ENCODE results near the gene IQCE.
"Not testable (repeated sequence)": the region's sequence is repeated elsewhere in the genome, so short reads cannot be mapped to it uniquely, and the experiment has no call there.

Gene IQCE

GRCh38 chr7:2533566-2533965, 25.2 kb upstream of the IQCE start:
- not testable (repeated sequence) for DNase-seq (ENCODE audit: low spot score)

- not testable (repeated sequence) for DNase-seq (ENCODE audit: low spot score)
Measured at GRCh38 chr7:2534214-2534613, 24.6 kb upstream of the IQCE start.

GRCh38 chr7:2535872-2536627, 22.7 kb upstream of the IQCE start:
- not testable (repeated sequence) for DNase-seq (ENCODE audit: low spot score)

- no peak for DNase-seq (ENCODE audit: low spot score)
Measured at GRCh38 chr7:2537981-2538851, 20.6 kb upstream of the IQCE start.

- no peak for DNase-seq (ENCODE audit: low spot score)
Measured at GRCh38 chr7:2539031-2539911, 19.5 kb upstream of the IQCE start.

- DNase-seq (ENCODE audit: low spot score): no peak
Measured at GRCh38 chr7:2540133-2540532, 18.6 kb upstream of the IQCE start.

- no peak for DNase-seq (ENCODE audit: low spot score)
Measured at GRCh38 chr7:2540641-2541051, 18.1 kb upstream of the IQCE start.

- DNase-seq (ENCODE audit: low spot score): no peak
Measured at GRCh38 chr7:2541291-2542010, 17.3 kb upstream of the IQCE start.

- no peak for DNase-seq (ENCODE audit: low spot score)
Measured at GRCh38 chr7:2542011-2542915, 16.5 kb upstream of the IQCE start.

GRCh38 chr7:2542916-2543871, 15.6 kb upstream of the IQCE start:
- no peak for DNase-seq (ENCODE audit: low spot score)

- no peak for DNase-seq (ENCODE audit: low spot score)
Measured at GRCh38 chr7:2544541-2545188, 14.1 kb upstream of the IQCE start.

GRCh38 chr7:2545746-2546425, 12.9 kb upstream of the IQCE start:
- DNase-seq (ENCODE audit: low spot score): no peak

GRCh38 chr7:2546776-2547586, 11.8 kb upstream of the IQCE start:
- no peak for DNase-seq (ENCODE audit: low spot score)

- no peak for DNase-seq (ENCODE audit: low spot score)
Measured at GRCh38 chr7:2551418-2551817, 7.4 kb upstream of the IQCE start.

- DNase-seq (ENCODE audit: low spot score): no peak
Measured at GRCh38 chr7:2553108-2553507, 5.7 kb upstream of the IQCE start.

- no peak for DNase-seq (ENCODE audit: low spot score)
Measured at GRCh38 chr7:2553831-2554581, 4.8 kb upstream of the IQCE start.

All from putamen (tissue), 1 donor.